GM23338 (cell line): Measurements from ENCODE around the gene PCNX3.

Experiments used
- CREB1 ChIP-seq: fragments of 250-450 bp; sonication (Bioruptor Pico); IDR thresholded peaks from 2 replicates; pipeline ENCODE4 v1.5.0; 2020; ENCODE audit warnings: low read depth, mild to moderate bottlenecking, moderate library complexity
- CTCF ChIP-seq, 2 experiments: fragments of 200-600 bp in 1 of 2; sonication (generic) in 1 of 2; conservative IDR thresholded peaks; 2 replicates each; pipeline versions ENCODE4 v1.5.1 to v1.6.1; 2016 to 2017; ENCODE audit warnings: antibody characterized with exemption in 2 of 2, low read depth in 2 of 2, mild to moderate bottlenecking in 2 of 2, moderate library complexity in 1 of 2
- EZH2 ChIP-seq: fragments of 200-600 bp; sonication (generic); IDR thresholded peaks from one replicate; pipeline ENCODE4 v1.8.0; 2017; ENCODE audit warnings: antibody characterized with exemption, mild to moderate bottlenecking, low read depth; ENCODE audit not compliant: unreplicated experiment
- EZH2phosphoT487 ChIP-seq: fragments of 200-600 bp; sonication (generic); IDR thresholded peaks from one replicate; pipeline ENCODE4 v1.8.1; 2018; ENCODE audit warnings: antibody characterized with exemption; ENCODE audit not compliant: unreplicated experiment
- POLR2AphosphoS5 ChIP-seq: IDR thresholded peaks from 2 replicates; pipeline ENCODE4 v1.6.1; 2016; ENCODE audit warnings: antibody characterized with exemption, low read depth
- REST ChIP-seq: IDR thresholded peaks from one replicate; pipeline ENCODE4 v1.6.1; 2018; ENCODE audit warnings: antibody characterized with exemption; ENCODE audit not compliant: unreplicated experiment
- ZNF114 ChIP-seq: fragments of 250-450 bp; sonication (Bioruptor Pico); IDR thresholded peaks from 2 replicates; pipeline ENCODE4 v1.5.0; 2020; ENCODE audit warnings: mild to moderate bottlenecking, moderate library complexity
- ZNF331 ChIP-seq: fragments of 250-450 bp; sonication (Bioruptor Pico); IDR thresholded peaks from 2 replicates; pipeline ENCODE4 v1.5.0; 2020; ENCODE audit warnings: low read depth, mild to moderate bottlenecking, moderate library complexity

- TF ChIP-seq CTCF (conservative IDR thresholded peaks at IDR 0.05; ENCODE audit: low read depth in 2 of 2) (no peak), POLR2AphosphoS5 (no peak), REST (no peak), CREB1 (CRISPR knock-in tag) (no peak), EZH2phosphoT487 (no peak), EZH2 (no peak), ZNF114 (CRISPR knock-in tag) (no peak), ZNF331 (CRISPR knock-in tag) (no peak)
Observed at GRCh38 chr11:65643971-65644370, 28.4 kb downstream of the PCNX3 start.
